OCI-LY7 (cell line): Measurements from ENCODE around the gene ZFAND4. TPM values are rescaled to one million over a fixed set of nuclear protein-coding genes. Genes with fewer than 3 reads are reported as not detected.

Experiments used
- BruUV-seq: library from RNA; stranded (reverse); fragments of 400-500 nt; replicated peaks from 2 replicates; lab custom pipeline; 2021; lab: Mats Ljungman, UMichigan
- CTCF ChIA-PET: fragments of 300-600 bp; sonication (Branson Sonifier 250); formaldehyde crosslinking; loops from one replicate; lab custom pipeline; 2022; ENCODE audit warnings: antibody characterized with exemption; ENCODE audit not compliant: unreplicated experiment; lab: Charles Lee
- POLR2A ChIA-PET: fragments of 300-600 bp; sonication (Branson Sonifier 250); formaldehyde crosslinking; loops from one replicate; lab custom pipeline; 2022; ENCODE audit warnings: antibody characterized with exemption; lab: Charles Lee
- DNase-seq: peaks from one replicate; pipeline ENCODE4 v3.0.0-alpha.2; 2015; ENCODE audit warnings: low spot score
- H2AFZ ChIP-seq: fragments of 200-600 bp; sonication (generic), shearing (Covaris generic); 2 replicates; pipeline ENCODE4 v1.6.1; 2014; ENCODE audit warnings: mild to moderate bottlenecking, antibody characterized with exemption, low read length, moderate library complexity
- H3K27ac ChIP-seq: fragments of 200-600 bp; sonication (generic); 2 replicates; pipeline ENCODE4 v1.5.1; 2014; ENCODE audit warnings: mixed run types, low read depth, mild to moderate bottlenecking, moderate library complexity, low read length, inconsistent platforms; ENCODE audit not compliant: poor library complexity, severe bottlenecking
- H3K36me3 ChIP-seq: fragments of 200-600 bp; sonication (generic); 2 replicates; pipeline ENCODE4 v1.6.1; 2014; ENCODE audit warnings: mild to moderate bottlenecking, antibody characterized with exemption, low read length, moderate library complexity, mixed read lengths; ENCODE audit not compliant: insufficient read depth
- H3K4me1 ChIP-seq: fragments of 200-600 bp; sonication (generic); 2 replicates; pipeline ENCODE4 v1.5.1; 2014; ENCODE audit warnings: mild to moderate bottlenecking, low read length; ENCODE audit not compliant: insufficient read depth, poor library complexity, severe bottlenecking
- H3K4me2 ChIP-seq: fragments of 200-600 bp; sonication (generic); 2 replicates; pipeline ENCODE4 v1.6.1; 2014; ENCODE audit warnings: mild to moderate bottlenecking, low read length
- H3K4me3 ChIP-seq: fragments of 200-600 bp; sonication (generic); 2 replicates; pipeline ENCODE4 v1.5.1; 2014; ENCODE audit warnings: mild to moderate bottlenecking, low read depth, low read length; ENCODE audit not compliant: poor library complexity, severe bottlenecking
- H3K79me2 ChIP-seq: fragments of 200-600 bp; sonication (generic); 2 replicates; pipeline ENCODE4 v1.6.1; 2016; ENCODE audit warnings: low read depth, mild to moderate bottlenecking, low read length, moderate library complexity, mixed read lengths; ENCODE audit not compliant: insufficient read depth
- H3K9me2 ChIP-seq: fragments of 200-600 bp; sonication (generic); 2 replicates; pipeline ENCODE4 v1.6.1; 2016; ENCODE audit warnings: mild to moderate bottlenecking, low read length, mixed read lengths; ENCODE audit not compliant: insufficient read depth
- H3K9me3 ChIP-seq: fragments of 200-600 bp; sonication (generic); 2 replicates; pipeline ENCODE4 v1.6.1; 2014; ENCODE audit warnings: mild to moderate bottlenecking, mixed run types, low read length, mixed read lengths
- H4K20me1 ChIP-seq: fragments of 200-600 bp; sonication (generic); 2 replicates; pipeline ENCODE4 v1.6.1; 2014; ENCODE audit warnings: mild to moderate bottlenecking, antibody characterized with exemption, low read length, moderate library complexity, mixed read lengths; ENCODE audit not compliant: insufficient read depth
- CTCF ChIP-seq: fragments of 200-600 bp; sonication (generic); conservative IDR thresholded peaks from 2 replicates; pipeline ENCODE4 v1.5.1; 2014; ENCODE audit warnings: mild to moderate bottlenecking, antibody characterized with exemption, low read length, moderate library complexity, mixed read lengths
- EZH2phosphoT487 ChIP-seq: fragments of 200-600 bp; sonication (generic); IDR thresholded peaks from 2 replicates; pipeline ENCODE4 v1.6.1; 2018; ENCODE audit warnings: low read depth, borderline replicate concordance, mild to moderate bottlenecking, mixed run types, antibody characterized with exemption, low read length, moderate library complexity, mixed read lengths
- intact Hi-C: fragments of 100-400 bp; cut with micrococcal nuclease; formaldehyde crosslinking; loops from one replicate; pipeline ENCODE4 v1.10.0; 2022; ENCODE audit not compliant: unreplicated experiment
- total RNA-seq, 2 experiments: library from RNA; depleted of rRNA in 1 of 2; stranded (reverse); fragments of >200 nt in 1 of 2; shearing (Covaris generic) in 1 of 2; gene quantifications; 2 replicates each; pipeline ENCODE4 v1.2.3, GENCODE V29; 2014 to 2022

Gene ZFAND4
- total RNA-seq, 2 experiments from 2014 or later, result 18.6 to 35.8 TPM

GRCh38 chr10:45660876-45661411 is 11.6 kb downstream of the ZFAND4 start:
- no peaks in the 10 kb centered on the region for H4K20me1 ChIP-seq
- ChIA-PET POLR2A (interaction anchor here (0.7 to 3.0 kb wide), 3 partner anchors 9 to 289 kb away, joined by 4 to 19 read pairs (median 6); no protein-coding TSS in a partner anchor), CTCF (no interaction called here)
- BruUV-seq, result TSS peak; percentile 73
- intact Hi-C loops, result loop anchor here (1.0 kb wide), 2 partner anchors 8 to 10 kb away; no protein-coding TSS in a partner anchor
- peaks cover 6% of the 10 kb centered on the region; the same call in 1 of the 2 replicates for H3K9me3 ChIP-seq
- H3K9me2 ChIP-seq, result no peaks in the 10 kb centered on the region
- peaks cover 64% of the 10 kb centered on the region for H3K4me1 ChIP-seq
- TF ChIP-seq CTCF (no peak), EZH2phosphoT487 (no peak)
- peaks cover 37% of the 10 kb centered on the region for H3K36me3 ChIP-seq
- H3K4me3 ChIP-seq, result peak overlapping the region; percentile 40
- peak overlapping the region; percentile 74 for H2AFZ ChIP-seq
- DNase-seq, result peak; percentile 55
- peaks cover 65% of the 10 kb centered on the region; the same call in 1 of the 2 replicates for H3K79me2 ChIP-seq
- peak overlapping the region; percentile 56 for H3K4me2 ChIP-seq
- H3K27ac ChIP-seq, result peak overlapping the region; percentile 83

- Histone ChIP-seq H4K20me1 (no peaks in the 10 kb centered on the region), H3K9me3 (peaks cover 6% of the 10 kb centered on the region; the same call in 1 of the 2 replicates), H3K79me2 (peaks cover 87% of the 10 kb centered on the region), H3K9me2 (no peaks in the 10 kb centered on the region), H3K36me3 (peaks cover 38% of the 10 kb centered on the region), H3K27ac (peak overlapping the region; percentile 83), H3K4me2 (peak overlapping the region; percentile 56; the same call in 1 of the 2 replicates), H3K4me1 (peaks cover 93% of the 10 kb centered on the region), H2AFZ (no peak overlapping the region), H3K4me3 (no peak overlapping the region)
- ChIA-PET CTCF (no interaction called here), POLR2A (interaction anchor here (0.6 to 1.3 kb wide), 5 partner anchors 10 to 100 kb away, joined by 3 to 7 read pairs (median 4); no protein-coding TSS in a partner anchor)
- BruUV-seq, result no TSS peak
- intact Hi-C loops, result no loop called here
- no peak for TF ChIP-seq CTCF
- no peak for TF ChIP-seq EZH2phosphoT487
- no peak for DNase-seq
Observed at GRCh38 chr10:45657033-45657926, 15.3 kb downstream of the ZFAND4 start.
